K562 (cell line): ENCODE data around the gene KNL1. TPM values are rescaled to one million over a fixed set of nuclear protein-coding genes. Genes with fewer than 3 reads are reported as not detected.

Experiments used
- ARID2 ChIP-seq: fragments of 450-650 bp; IDR thresholded peaks from 2 replicates; pipeline ENCODE4 v1.6.1; 2017; ENCODE audit warnings: antibody characterized with exemption, mild to moderate bottlenecking
- CEBPB ChIP-seq: fragments of 450-650 bp; IDR thresholded peaks from 2 replicates; pipeline ENCODE4 v1.6.1; 2016; ENCODE audit warnings: missing genetic modification characterization, missing compliant biosample characterization
- CREB1 ChIP-seq, 2 experiments: sonication (generic) in 1 of 2; formaldehyde crosslinking in 1 of 2; IDR thresholded peaks; 2 replicates each; pipeline versions ENCODE4 v1.6.1 to v1.8.0; 2012 to 2022; ENCODE audit warnings: inconsistent platforms in 1 of 2, mild to moderate bottlenecking in 1 of 2, missing genetic modification reagents in 1 of 2, moderate library complexity in 1 of 2
- DLX4 ChIP-seq: fragments of 250-450 bp; sonication (Bioruptor Pico); IDR thresholded peaks from 2 replicates; pipeline ENCODE4 v1.6.1; 2021; ENCODE audit warnings: mild to moderate bottlenecking
- EP400 ChIP-seq: fragments of 450-650 bp; IDR thresholded peaks from 2 replicates; pipeline ENCODE4 v1.6.1; 2017; ENCODE audit warnings: antibody characterized with exemption, mild to moderate bottlenecking, moderate library complexity
- GATA2 ChIP-seq: sonication (generic); formaldehyde crosslinking; IDR thresholded peaks from 2 replicates; pipeline ENCODE4 v1.4.0; 2020; ENCODE audit warnings: mild to moderate bottlenecking, missing genetic modification reagents
- GTF2F1 ChIP-seq: IDR thresholded peaks from 2 replicates; pipeline ENCODE4 v1.6.1; 2011; ENCODE audit warnings: low read depth, low read length, improper control_type of control experiment
- HEY1 ChIP-seq: fragments of 250-450 bp; sonication (Bioruptor Pico); IDR thresholded peaks from 2 replicates; pipeline ENCODE4 v1.5.0; 2020; ENCODE audit warnings: mild to moderate bottlenecking, moderate library complexity, borderline replicate concordance
- JUN ChIP-seq, 2 experiments: sonication (generic) in 1 of 2; formaldehyde crosslinking in 1 of 2; IDR thresholded peaks; 2 replicates each; pipeline versions ENCODE4 v1.6.1 to v1.8.0; 2012 to 2022; ENCODE audit warnings: borderline replicate concordance in 2 of 2, mild to moderate bottlenecking in 2 of 2, improper control_type of control experiment in 1 of 2, low read depth in 1 of 2, low read length in 1 of 2, missing genetic modification reagents in 1 of 2
- KAT2B ChIP-seq: IDR thresholded peaks from one replicate; pipeline ENCODE4 v1.6.1; 2012; ENCODE audit warnings: low read depth, mild to moderate bottlenecking, control low read depth, inconsistent platforms, low read length, moderate library complexity
- MCM2 ChIP-seq: fragments of 450-650 bp; IDR thresholded peaks from 2 replicates; pipeline ENCODE4 v1.6.1; 2017; ENCODE audit warnings: low read depth, mild to moderate bottlenecking
- NR2C1 ChIP-seq, 2 experiments: fragments of 450-650 bp; IDR thresholded peaks; 2 replicates each; pipeline ENCODE4 v1.6.1; 2017; ENCODE audit warnings: mild to moderate bottlenecking in 2 of 2, antibody characterized with exemption in 1 of 2, inconsistent platforms in 1 of 2, missing compliant biosample characterization in 1 of 2, missing genetic modification characterization in 1 of 2
- SRSF1 ChIP-seq: fragments of 200-400 bp; formaldehyde crosslinking; IDR thresholded peaks from 2 replicates; pipeline ENCODE4 v1.6.1; 2017; ENCODE audit warnings: mild to moderate bottlenecking, low read depth, low read length, moderate library complexity
- TGIF2 ChIP-seq: sonication (generic); formaldehyde crosslinking; IDR thresholded peaks from 2 replicates; pipeline ENCODE4 v1.8.1; 2022; ENCODE audit warnings: mild to moderate bottlenecking, missing genetic modification reagents, moderate library complexity
- ZBTB34 ChIP-seq: fragments of 250-450 bp; sonication (Bioruptor Pico); IDR thresholded peaks from 2 replicates; pipeline ENCODE4 v1.8.0; 2021; ENCODE audit warnings: mild to moderate bottlenecking, moderate library complexity
- ZEB2 ChIP-seq: fragments of 450-650 bp; IDR thresholded peaks from 2 replicates; pipeline ENCODE4 v1.6.1; 2016
- ZNF212 ChIP-seq: fragments of 450-650 bp; formaldehyde crosslinking; IDR thresholded peaks from 2 replicates; pipeline ENCODE4 v1.4.0; 2020; ENCODE audit warnings: mild to moderate bottlenecking
- ZNF75A ChIP-seq: fragments of 450-650 bp; formaldehyde crosslinking; IDR thresholded peaks from 2 replicates; pipeline ENCODE4 v1.4.0; 2020; ENCODE audit warnings: mild to moderate bottlenecking
- ZNF76 ChIP-seq: fragments of 250-450 bp; sonication (Bioruptor Pico); IDR thresholded peaks from 2 replicates; pipeline ENCODE4 v1.4.0; 2020; ENCODE audit warnings: mild to moderate bottlenecking, moderate library complexity, borderline replicate concordance
- polyA plus RNA-seq, 8 experiments: library from polyadenylated mRNA; depleted of rRNA in 4 of 8; stranded (reverse) in 5 of 8; unstranded in 3 of 8; fragments of >200 nt; fragmentation: Nextera tagmentation in 2 of 8; fragmentation: Illumina TruSeq in 1 of 8; extraction: Ambion mirVana in 2 of 8; extraction: Trizol in 1 of 8; gene quantifications; 2 replicates each; pipeline versions ENCODE4 v1.2.1 to v1.2.3, GENCODE V29; 2011 to 2014; ENCODE audit warnings: inconsistent platforms in 1 of 8, missing spikeins in 1 of 8
- total RNA-seq, 7 experiments: library from RNA; depleted of rRNA in 6 of 7; stranded (reverse); fragments of >200 nt in 6 of 7; fragmentation: Illumina TruSeq in 2 of 7; extraction: Trizol in 2 of 7; gene quantifications; 2 replicates each; pipeline versions ENCODE4 v1.2.1 to v1.2.3, GENCODE V29; 2011 to 2021; ENCODE audit warnings: low replicate concordance in 1 of 7
- TF ChIP-seq, protein P1 (sequence below): fragments of 250-450 bp; sonication (Bioruptor Pico); IDR thresholded peaks from 2 replicates; pipeline ENCODE4 v1.9.0; 2021; ENCODE audit warnings: mild to moderate bottlenecking, inconsistent platforms
- TF ChIP-seq, protein P2 (sequence below): sonication (generic); formaldehyde crosslinking; IDR thresholded peaks from 2 replicates; pipeline ENCODE4 v1.8.0; 2022; ENCODE audit warnings: missing genetic modification reagents, mild to moderate bottlenecking, borderline replicate concordance

The KNL1 gene
- total and polyA plus RNA-seq, 9 of the 15 experiments (the other 6 are each of a cell fraction or from before 2014, with no cell fraction given): 14.5 to 65.4 (median 34.6) TPM

DNA sequence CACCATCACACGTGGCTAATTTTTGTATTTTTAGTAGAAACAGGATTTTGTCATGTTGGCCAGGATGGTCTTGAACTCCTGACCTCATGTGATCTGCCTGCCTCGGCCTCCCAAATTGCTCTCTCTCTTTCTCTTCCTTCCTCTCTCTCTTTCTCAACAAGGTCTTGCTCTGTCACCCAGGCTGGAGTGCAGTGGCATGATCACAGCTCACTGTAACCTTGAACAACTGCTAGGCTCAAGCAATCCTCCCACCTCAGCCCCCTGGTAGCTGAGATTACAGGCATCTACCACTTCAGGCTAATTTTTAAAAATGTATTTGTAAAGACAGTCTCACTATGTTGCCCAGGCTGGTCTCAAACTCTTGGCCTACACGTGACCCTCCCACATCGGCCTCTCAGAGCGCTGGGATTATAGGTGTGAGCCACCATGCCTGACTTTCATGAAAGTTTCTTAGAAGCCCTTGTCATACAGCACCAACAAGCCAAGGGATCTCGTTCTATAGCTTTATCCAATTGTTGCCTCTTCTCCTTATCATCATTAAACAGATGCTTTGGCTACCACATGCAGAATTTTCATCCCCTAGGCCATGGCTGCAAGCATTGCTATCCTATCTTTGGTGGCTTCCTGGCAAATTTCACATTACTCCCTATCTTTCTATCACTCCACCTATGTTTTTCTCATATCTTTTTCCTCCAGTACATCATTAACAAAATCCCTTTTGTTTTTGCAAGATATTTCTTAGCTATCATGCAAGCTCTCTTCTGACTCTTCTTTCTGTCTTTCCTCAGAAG, 34.9 kb upstream of the KNL1 start (continued):
- TF ChIP-seq, protein P1, sequence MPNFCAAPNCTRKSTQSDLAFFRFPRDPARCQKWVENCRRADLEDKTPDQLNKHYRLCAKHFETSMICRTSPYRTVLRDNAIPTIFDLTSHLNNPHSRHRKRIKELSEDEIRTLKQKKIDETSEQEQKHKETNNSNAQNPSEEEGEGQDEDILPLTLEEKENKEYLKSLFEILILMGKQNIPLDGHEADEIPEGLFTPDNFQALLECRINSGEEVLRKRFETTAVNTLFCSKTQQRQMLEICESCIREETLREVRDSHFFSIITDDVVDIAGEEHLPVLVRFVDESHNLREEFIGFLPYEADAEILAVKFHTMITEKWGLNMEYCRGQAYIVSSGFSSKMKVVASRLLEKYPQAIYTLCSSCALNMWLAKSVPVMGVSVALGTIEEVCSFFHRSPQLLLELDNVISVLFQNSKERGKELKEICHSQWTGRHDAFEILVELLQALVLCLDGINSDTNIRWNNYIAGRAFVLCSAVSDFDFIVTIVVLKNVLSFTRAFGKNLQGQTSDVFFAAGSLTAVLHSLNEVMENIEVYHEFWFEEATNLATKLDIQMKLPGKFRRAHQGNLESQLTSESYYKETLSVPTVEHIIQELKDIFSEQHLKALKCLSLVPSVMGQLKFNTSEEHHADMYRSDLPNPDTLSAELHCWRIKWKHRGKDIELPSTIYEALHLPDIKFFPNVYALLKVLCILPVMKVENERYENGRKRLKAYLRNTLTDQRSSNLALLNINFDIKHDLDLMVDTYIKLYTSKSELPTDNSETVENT (CRISPR knock-in tag): no peak
- TF ChIP-seq ZNF76: no peak
- TF ChIP-seq JUN (IDR thresholded peaks at IDR 0.05; ENCODE audit: borderline replicate concordance, low read depth, low read length): no peak
- TF ChIP-seq JUN (CRISPR knock-in tag; IDR thresholded peaks at IDR 0.05; ENCODE audit: borderline replicate concordance): no peak
- no peak for TF ChIP-seq GTF2F1
- TF ChIP-seq KAT2B: no peak
- TF ChIP-seq CEBPB: peak; percentile 34; the same call in 1 of the 2 replicates
- no peak for TF ChIP-seq DLX4
- no peak for TF ChIP-seq MCM2
- peak; percentile 65; the same call in 1 of the 2 replicates for TF ChIP-seq CREB1 (IDR thresholded peaks at IDR 0.05)
- TF ChIP-seq CREB1 (CRISPR knock-in tag; IDR thresholded peaks at IDR 0.05): no peak
- TF ChIP-seq, protein P2, sequence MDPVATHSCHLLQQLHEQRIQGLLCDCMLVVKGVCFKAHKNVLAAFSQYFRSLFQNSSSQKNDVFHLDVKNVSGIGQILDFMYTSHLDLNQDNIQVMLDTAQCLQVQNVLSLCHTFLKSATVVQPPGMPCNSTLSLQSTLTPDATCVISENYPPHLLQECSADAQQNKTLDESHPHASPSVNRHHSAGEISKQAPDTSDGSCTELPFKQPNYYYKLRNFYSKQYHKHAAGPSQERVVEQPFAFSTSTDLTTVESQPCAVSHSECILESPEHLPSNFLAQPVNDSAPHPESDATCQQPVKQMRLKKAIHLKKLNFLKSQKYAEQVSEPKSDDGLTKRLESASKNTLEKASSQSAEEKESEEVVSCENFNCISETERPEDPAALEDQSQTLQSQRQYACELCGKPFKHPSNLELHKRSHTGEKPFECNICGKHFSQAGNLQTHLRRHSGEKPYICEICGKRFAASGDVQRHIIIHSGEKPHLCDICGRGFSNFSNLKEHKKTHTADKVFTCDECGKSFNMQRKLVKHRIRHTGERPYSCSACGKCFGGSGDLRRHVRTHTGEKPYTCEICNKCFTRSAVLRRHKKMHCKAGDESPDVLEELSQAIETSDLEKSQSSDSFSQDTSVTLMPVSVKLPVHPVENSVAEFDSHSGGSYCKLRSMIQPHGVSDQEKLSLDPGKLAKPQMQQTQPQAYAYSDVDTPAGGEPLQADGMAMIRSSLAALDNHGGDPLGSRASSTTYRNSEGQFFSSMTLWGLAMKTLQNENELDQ (CRISPR knock-in tag): no peak
- no peak for TF ChIP-seq HEY1
- TF ChIP-seq SRSF1: no peak
- no peak for TF ChIP-seq TGIF2
- TF ChIP-seq ZNF75A (CRISPR knock-in tag): no peak
- TF ChIP-seq NR2C1 (IDR thresholded peaks at IDR 0.05): no peak
- TF ChIP-seq NR2C1 (tag; IDR thresholded peaks at IDR 0.05): 0 out of 2 replicates have a peak, but pooled peaks have one; percentile 6
- TF ChIP-seq ZEB2: peak; percentile 90
- no peak for TF ChIP-seq ARID2
- TF ChIP-seq EP400: peak; percentile 62
- peak; percentile 93 for TF ChIP-seq GATA2 (CRISPR knock-in tag)
- TF ChIP-seq ZNF212: no peak
- TF ChIP-seq ZBTB34: no peak
